Measurements from ENCODE around the gene ARHGAP5.

The ARHGAP5 gene

GRCh38 chr14:32136027-32136825 is 59.1 kb downstream of the ARHGAP5 start:
- no peak for TF ChIP-seq CTCF (IDR thresholded peaks at IDR 0.05; ENCODE audit: control insufficient read depth, insufficient read depth, low read depth, low read length, missing control alignments)
- no peak overlapping the region for H3K4me3 ChIP-seq (ENCODE audit: control insufficient read depth, low read depth, low read length)
- DNase-seq (ENCODE audit: low read depth) = no peak

DNA sequence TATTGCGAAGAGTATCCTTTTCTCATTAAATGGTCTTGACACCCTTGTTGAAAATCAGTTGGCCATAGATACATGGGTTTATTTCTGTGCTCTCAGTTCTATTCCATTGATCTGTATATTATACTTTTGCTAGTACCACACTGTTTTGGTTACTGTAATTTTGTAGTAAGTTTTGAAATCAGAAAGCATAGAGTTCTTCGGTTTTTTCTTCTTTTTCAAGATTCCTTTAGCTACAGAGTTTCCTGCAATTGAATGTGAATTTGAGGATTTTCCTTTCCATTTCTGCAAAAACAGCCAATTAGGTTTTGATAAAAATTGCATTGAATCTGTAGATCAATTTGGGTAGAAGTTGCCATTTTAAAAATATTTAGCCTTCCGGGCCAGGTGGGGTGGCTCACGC is 60.2 kb downstream of the ARHGAP5 start:
- no peak for TF ChIP-seq CTCF (IDR thresholded peaks at IDR 0.05; ENCODE audit: control insufficient read depth, insufficient read depth, low read depth, low read length, missing control alignments)
- H3K4me3 ChIP-seq (ENCODE audit: control insufficient read depth, low read depth, low read length) = no peak overlapping the region
- DNase-seq (ENCODE audit: low read depth) = no peak

DNA sequence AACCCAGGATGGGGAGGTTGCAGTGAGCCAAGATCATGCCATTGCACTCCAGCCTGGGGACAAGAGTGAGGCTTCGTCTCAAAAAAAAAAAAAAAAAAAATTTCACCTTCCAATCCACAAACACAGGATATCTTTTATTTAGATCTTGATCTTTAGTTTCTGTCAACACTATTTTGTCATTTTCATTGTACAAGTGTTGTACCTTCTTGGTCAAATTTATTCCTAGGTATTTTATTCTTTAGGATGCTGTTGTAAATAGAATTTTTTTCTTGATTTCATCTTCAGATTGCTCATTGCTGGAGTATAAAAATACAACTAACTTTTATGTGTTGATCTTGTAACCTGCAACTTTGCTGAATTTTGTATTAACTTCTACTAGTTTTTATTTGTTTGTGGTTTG is 60.8 kb downstream of the ARHGAP5 start:
- DNase-seq (ENCODE audit: low read depth) = no peak
- no peak for TF ChIP-seq CTCF (IDR thresholded peaks at IDR 0.05; ENCODE audit: control insufficient read depth, insufficient read depth, low read depth, low read length, missing control alignments)

GRCh38 chr14:32142341-32142740 is 65.2 kb downstream of the ARHGAP5 start:
- H3K4me3 ChIP-seq (ENCODE audit: control insufficient read depth, low read depth, low read length) = no peak overlapping the region
- no peak for TF ChIP-seq CTCF (IDR thresholded peaks at IDR 0.05; ENCODE audit: control insufficient read depth, insufficient read depth, low read depth, low read length, missing control alignments)
- DNase-seq (ENCODE audit: low read depth) = no peak

More for the DNA sequence above, 60.8 kb downstream of the ARHGAP5 start:
- H3K4me3 ChIP-seq (ENCODE audit: control insufficient read depth, low read depth, low read length) = no peak overlapping the region

DNA sequence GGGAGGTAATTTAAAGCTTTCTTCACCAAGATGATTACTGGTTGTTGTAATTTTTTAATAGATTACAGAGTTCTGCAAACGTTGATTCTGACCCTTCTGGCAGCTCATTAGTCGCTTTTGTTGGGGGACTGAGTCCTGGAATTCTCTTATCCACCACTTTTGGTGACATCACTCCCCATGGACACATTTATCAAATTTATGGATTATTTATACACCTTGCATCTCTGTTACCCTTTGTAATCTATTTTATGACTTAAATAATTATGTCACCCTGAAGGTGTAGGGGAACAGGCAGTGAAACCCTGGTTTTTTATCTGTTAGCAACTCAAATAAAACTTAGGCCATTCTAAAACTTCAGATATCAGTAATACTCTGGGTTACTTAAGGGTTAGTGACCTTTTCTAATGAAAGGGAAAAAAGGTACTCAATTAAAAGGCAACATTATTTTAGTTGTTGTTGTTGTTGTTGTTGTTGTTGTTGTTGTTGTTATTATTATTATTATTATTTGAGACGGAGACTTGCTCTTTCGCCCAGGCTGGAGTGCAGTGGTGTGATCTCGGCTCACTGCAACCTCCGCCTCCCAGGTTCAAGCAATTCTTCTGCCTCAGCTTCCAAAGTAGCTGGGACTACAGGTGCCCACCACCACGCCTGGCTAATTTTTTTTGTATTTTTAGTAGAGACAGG is 65.8 kb downstream of the ARHGAP5 start:
- TF ChIP-seq CTCF (IDR thresholded peaks at IDR 0.05; ENCODE audit: control insufficient read depth, insufficient read depth, low read depth, low read length, missing control alignments) = no peak
- DNase-seq (ENCODE audit: low read depth) = no peak
- H3K4me3 ChIP-seq (ENCODE audit: control insufficient read depth, low read depth, low read length) = no peak overlapping the region

- H3K4me3 ChIP-seq (ENCODE audit: control insufficient read depth, low read depth, low read length) = no peak overlapping the region
- no peak for DNase-seq (ENCODE audit: low read depth)
- TF ChIP-seq CTCF (IDR thresholded peaks at IDR 0.05; ENCODE audit: control insufficient read depth, insufficient read depth, low read depth, low read length, missing control alignments) = no peak
These were observed 73.3 kb downstream of the ARHGAP5 start for GRCh38 chr14:32150392-32150791.

Data from AG09309 (cell line).